B cell (primary cell): ENCODE measurements around the gene DOCK1. TPM values are rescaled to one million over a fixed set of nuclear protein-coding genes. Genes with fewer than 3 reads are reported as not detected.

Experiments
- ATAC-seq: fragments of 200-7000 bp; cut with Tn5 transposase; one replicate; pipeline ENCODE4 v1.10.0; 2021; ENCODE audit warnings: low read depth, mild to moderate bottlenecking, moderate number of reproducible peaks, moderate library complexity
- CTCF ChIA-PET: fragments of 350-600 bp; sonication (Branson Sonifier 250); formaldehyde crosslinking; loops from one replicate; lab custom pipeline; 2021; ENCODE audit warnings: antibody characterized with exemption, inconsistent platforms; lab: Charles Lee
- POLR2A ChIA-PET: fragments of 350-600 bp; sonication (Branson Sonifier 250); formaldehyde crosslinking; loops from one replicate; lab custom pipeline; 2021; ENCODE audit warnings: antibody characterized with exemption; lab: Charles Lee
- DNase-seq: peaks from one replicate; pipeline ENCODE4 v3.0.0; 2013
- H2AFZ ChIP-seq: 2 replicates; pipeline ENCODE4 v1.6.1; 2012; ENCODE audit warnings: mild to moderate bottlenecking, low read depth, low read length; ENCODE audit not compliant: insufficient read depth, poor library complexity, severe bottlenecking
- H3K27ac ChIP-seq, 2 donors: 1 replicate in 1 of 2; 2 replicates in 1 of 2; pipeline ENCODE4 v1.5.1; 2012 to 2013; ENCODE audit warnings: low read length in 2 of 2, mild to moderate bottlenecking in 2 of 2, moderate library complexity in 1 of 2
- H3K27me3 ChIP-seq, 4 experiments: fragments of 200-600 bp in 1 of 4; sonication (generic) in 1 of 4; replicated peaks in 1 of 4; 1 replicate in 2 of 4; 2 replicates in 2 of 4; pipeline versions ENCODE4 v1.6.1 to v1.7.0; 2013 to 2016; ENCODE audit warnings: low read length in 3 of 4, mild to moderate bottlenecking in 2 of 4, mixed read lengths in 1 of 4, moderate library complexity in 1 of 4; ENCODE audit not compliant: insufficient read depth in 4 of 4, control insufficient read depth in 3 of 4; ENCODE audit errors: control extremely low read depth in 1 of 4
- H3K36me3 ChIP-seq, 2 experiments: replicated peaks in 1 of 2; 1 replicate in 1 of 2; 2 replicates in 1 of 2; pipeline versions ENCODE4 v1.6.1 to v1.7.1; 2013; ENCODE audit warnings: low read length in 1 of 2; ENCODE audit not compliant: insufficient read depth in 2 of 2, control insufficient read depth in 1 of 2; ENCODE audit errors: control extremely low read depth in 1 of 2, extremely low read depth in 1 of 2
- H3K4me1 ChIP-seq, 2 donors: fragments of 200-600 bp in 1 of 2; sonication (generic) in 1 of 2; 1 replicate in 1 of 2; 2 replicates in 1 of 2; pipeline versions ENCODE4 v1.5.1 to v1.6.1; 2013 to 2017; ENCODE audit warnings: low read length in 2 of 2; ENCODE audit not compliant: control insufficient read depth in 2 of 2, insufficient read depth in 2 of 2
- H3K4me2 ChIP-seq: replicated peaks from 2 replicates; pipeline ENCODE3; 2012; ENCODE audit warnings: mild to moderate bottlenecking, low read depth, low read length; ENCODE audit not compliant: poor library complexity, severe bottlenecking
- H3K4me3 ChIP-seq, 5 experiments: fragments of 200-600 bp in 1 of 5; sonication (generic) in 1 of 5; 1 replicate in 3 of 5; 2 replicates in 2 of 5; pipeline versions ENCODE4 v1.5.1 to v1.7.0; 2011 to 2016; ENCODE audit warnings: low read length in 4 of 5, mild to moderate bottlenecking in 4 of 5, low read depth in 2 of 5, control low read depth in 1 of 5, moderate library complexity in 1 of 5; ENCODE audit not compliant: insufficient read depth in 1 of 5; ENCODE audit errors: control extremely low read depth in 1 of 5, extremely low read depth in 1 of 5
- H3K79me2 ChIP-seq: fragments of 200-600 bp; sonication (generic); one replicate; pipeline ENCODE4 v1.6.0; 2016; ENCODE audit warnings: low read length; ENCODE audit not compliant: control insufficient read depth, insufficient read depth
- H3K9ac ChIP-seq: fragments of 200-600 bp; sonication (generic); 2 replicates; pipeline ENCODE4 v1.6.1; 2017; ENCODE audit warnings: mild to moderate bottlenecking, low read length, moderate library complexity
- H3K9me3 ChIP-seq, 3 donors: one replicate each; pipeline versions ENCODE4 v1.6.1 to v1.7.1; 2013; ENCODE audit warnings: low read length in 2 of 3; ENCODE audit not compliant: control insufficient read depth in 2 of 3, insufficient read depth in 1 of 3; ENCODE audit errors: control extremely low read depth in 1 of 3
- H4K20me1 ChIP-seq: 2 replicates; pipeline ENCODE4 v1.6.0; 2012; ENCODE audit warnings: mild to moderate bottlenecking, low read length; ENCODE audit not compliant: insufficient read depth, control insufficient read depth, poor library complexity, severe bottlenecking
- H3K27ac Mint-ChIP-seq: one replicate; pipeline ENCODE4 v1.8.0; 2021; ENCODE audit warnings: mixed read lengths
- H3K27me3 Mint-ChIP-seq: one replicate; pipeline ENCODE4 v1.8.0; 2021; ENCODE audit warnings: mixed read lengths
- H3K4me1 Mint-ChIP-seq: one replicate; pipeline ENCODE4 v1.8.0; 2021; ENCODE audit warnings: mixed read lengths
- H3K4me3 Mint-ChIP-seq: one replicate; pipeline ENCODE4 v1.8.0; 2021; ENCODE audit warnings: mixed read lengths
- H3K9me3 Mint-ChIP-seq: one replicate; pipeline ENCODE4 v1.8.0; 2022; ENCODE audit warnings: mixed read lengths; ENCODE audit not compliant: insufficient read depth
- EZH2 ChIP-seq: IDR thresholded peaks from 2 replicates; pipeline ENCODE4 v1.6.1; 2012; ENCODE audit warnings: borderline replicate concordance, low read depth, mild to moderate bottlenecking, moderate library complexity, low read length; ENCODE audit not compliant: insufficient read depth, poor library complexity, severe bottlenecking
- WGBS: methylation state at CpG from one replicate; pipeline ENCODE4 v1.1.5; 2013; ENCODE audit warnings: missing lambda C conversion rate; ENCODE audit not compliant: insufficient coverage; 5-methylcytosine and 5-hydroxymethylcytosine counted together
- intact Hi-C: fragments of 100-400 bp; cut with micrococcal nuclease; formaldehyde crosslinking; loops from one replicate; pipeline ENCODE4 v1.10.0; 2022
- polyA plus RNA-seq: library from polyadenylated mRNA; depleted of rRNA; stranded (reverse); fragments of >200 nt; gene quantifications from 2 replicates; pipeline ENCODE4 v1.2.3, GENCODE V29; 2012
- total RNA-seq, 2 donors: library from RNA; stranded (reverse); fragments of 120-200 nt in 1 of 2; gene quantifications; 1 replicate in 1 of 2; 2 replicates in 1 of 2; pipeline versions ENCODE4 v1.2.3 to v1.2.4, GENCODE V29; 2013 to 2022
- TF ChIP-seq, protein P1 (sequence below): fragments of 200-600 bp; IDR thresholded peaks from one replicate; pipeline ENCODE4 v1.8.0; 2022; ENCODE audit warnings: antibody characterized with exemption, mild to moderate bottlenecking

DOCK1 gene
- total and polyA plus RNA-seq, 2 donors (not counting 1 experiment from before 2014, with no cell fraction given) = not detected

DNA sequence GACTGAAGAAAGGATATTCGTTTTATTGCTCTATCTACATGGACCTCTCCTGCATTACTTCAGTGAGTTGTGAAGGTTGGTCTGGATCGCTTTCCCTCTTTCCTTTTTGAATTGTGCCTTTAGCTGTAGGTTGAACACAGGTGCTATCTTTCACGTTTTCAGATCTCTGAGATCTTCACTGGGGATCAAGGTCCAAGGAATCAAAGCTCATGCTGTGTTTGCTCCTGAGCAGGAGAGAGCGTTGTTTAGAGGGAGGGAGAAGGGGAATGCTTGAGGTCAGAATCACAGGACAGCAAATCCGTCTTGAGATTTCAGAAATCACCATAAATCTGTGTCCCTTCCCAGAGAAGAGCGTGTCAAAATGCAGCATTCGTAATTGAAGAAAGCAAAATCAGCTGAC lies 186.1 kb downstream of the DOCK1 start:
- no peak overlapping the region for H3K4me2 ChIP-seq
- POLR2A ChIA-PET = no interaction called here
- intact Hi-C loops = no loop called here

DNA sequence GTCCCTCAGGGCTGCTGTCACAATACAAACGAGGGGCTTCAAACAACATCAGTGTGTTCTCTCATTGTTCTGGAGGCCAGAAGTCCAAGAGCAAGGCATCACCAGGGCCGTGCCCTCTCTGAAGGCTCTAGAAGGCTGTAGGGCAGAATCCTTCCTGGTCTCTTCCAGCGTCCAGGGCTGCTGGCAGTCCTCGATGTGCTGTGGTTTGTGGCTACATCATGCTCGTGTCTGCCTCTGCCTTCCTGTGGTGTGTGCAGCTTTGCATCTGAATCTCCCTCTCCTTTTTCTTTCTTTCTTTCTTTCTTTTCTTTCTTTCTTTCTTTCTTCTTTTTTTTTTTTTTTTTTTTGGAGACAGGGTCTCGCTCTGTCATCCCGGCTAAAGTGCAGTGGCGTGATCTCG lies 187.7 kb downstream of the DOCK1 start:
- ChIA-PET POLR2A (no interaction called here), CTCF (no interaction called here)

More for the DNA sequence above, 186.1 kb downstream of the DOCK1 start:
- no peaks in the 10 kb centered on the region for H3K9me3 Mint-ChIP-seq
- H3K27me3 Mint-ChIP-seq = no peaks in the 10 kb centered on the region
- Histone ChIP-seq H2AFZ (no peak overlapping the region), H3K27me3 (no peaks in the 10 kb centered on the region), H3K79me2 (no peaks in the 10 kb centered on the region), H3K9me3 (peaks cover 0 to 16% (median 0%) of the 10 kb centered on the region in 3 donors), H3K36me3 (no peaks in the 10 kb centered on the region), H4K20me1 (no peaks in the 10 kb centered on the region), H3K4me3 (no peak overlapping the region), H3K9ac (no peak overlapping the region), H3K27ac (no peak overlapping the region), H3K4me1 (no peaks in the 10 kb centered on the region)
- no peak overlapping the region for H3K27ac Mint-ChIP-seq
- DNase-seq (no peak), ATAC-seq (no peak)
- 88% methylated on average over 4 of the region's 7 CpGs for WGBS
- no peak overlapping the region for H3K4me3 Mint-ChIP-seq
- no peaks in the 10 kb centered on the region for H3K4me1 Mint-ChIP-seq
- TF ChIP-seq EZH2 = no peak
- TF ChIP-seq, protein P1, sequence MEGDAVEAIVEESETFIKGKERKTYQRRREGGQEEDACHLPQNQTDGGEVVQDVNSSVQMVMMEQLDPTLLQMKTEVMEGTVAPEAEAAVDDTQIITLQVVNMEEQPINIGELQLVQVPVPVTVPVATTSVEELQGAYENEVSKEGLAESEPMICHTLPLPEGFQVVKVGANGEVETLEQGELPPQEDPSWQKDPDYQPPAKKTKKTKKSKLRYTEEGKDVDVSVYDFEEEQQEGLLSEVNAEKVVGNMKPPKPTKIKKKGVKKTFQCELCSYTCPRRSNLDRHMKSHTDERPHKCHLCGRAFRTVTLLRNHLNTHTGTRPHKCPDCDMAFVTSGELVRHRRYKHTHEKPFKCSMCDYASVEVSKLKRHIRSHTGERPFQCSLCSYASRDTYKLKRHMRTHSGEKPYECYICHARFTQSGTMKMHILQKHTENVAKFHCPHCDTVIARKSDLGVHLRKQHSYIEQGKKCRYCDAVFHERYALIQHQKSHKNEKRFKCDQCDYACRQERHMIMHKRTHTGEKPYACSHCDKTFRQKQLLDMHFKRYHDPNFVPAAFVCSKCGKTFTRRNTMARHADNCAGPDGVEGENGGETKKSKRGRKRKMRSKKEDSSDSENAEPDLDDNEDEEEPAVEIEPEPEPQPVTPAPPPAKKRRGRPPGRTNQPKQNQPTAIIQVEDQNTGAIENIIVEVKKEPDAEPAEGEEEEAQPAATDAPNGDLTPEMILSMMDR = no peak
- CTCF ChIA-PET = no interaction called here

More for the DNA sequence above, 187.7 kb downstream of the DOCK1 start:
- no peak overlapping the region for H3K4me3 Mint-ChIP-seq
- ATAC-seq (no peak), DNase-seq (no peak)
- H3K4me2 ChIP-seq = no peak overlapping the region
- H3K27me3 Mint-ChIP-seq = no peaks in the 10 kb centered on the region
- H3K36me3 ChIP-seq = no peaks in the 10 kb centered on the region
- H3K4me1 Mint-ChIP-seq = no peaks in the 10 kb centered on the region
- H2AFZ ChIP-seq = no peak overlapping the region
- H3K27me3 ChIP-seq = no peaks in the 10 kb centered on the region
- peaks cover 0 to 16% (median 0%) of the 10 kb centered on the region in 3 donors for H3K9me3 ChIP-seq
- no peaks in the 10 kb centered on the region for H4K20me1 ChIP-seq
- no peak overlapping the region for H3K4me3 ChIP-seq
- intact Hi-C loops = no loop called here
- no peaks in the 10 kb centered on the region for H3K79me2 ChIP-seq
- peaks cover 2% of the 10 kb centered on the region for H3K9me3 Mint-ChIP-seq
- no peak overlapping the region for H3K27ac ChIP-seq
- WGBS = 50% methylated on average over 3 of the region's 9 CpGs
- no peak overlapping the region for H3K27ac Mint-ChIP-seq
- no peak overlapping the region for H3K9ac ChIP-seq
- H3K4me1 ChIP-seq = no peaks in the 10 kb centered on the region
- TF ChIP-seq, protein P1 = no peak
- no peak for TF ChIP-seq EZH2
